K562 (cell line): Measurements from ENCODE around the gene EIF4G1. TPM values are rescaled to one million over a fixed set of nuclear protein-coding genes. Genes with fewer than 3 reads are reported as not detected.

Experiments
- ATAC-seq: fragments of 200-7000 bp; cut with Tn5 transposase; 3 replicates; pipeline ENCODE4 v1.9.1; 2020; ENCODE audit warnings: moderate library complexity
- BruUV-seq: library from RNA; stranded (reverse); fragments of 400-500 nt; replicated peaks from 2 replicates; lab custom pipeline; 2021; lab: Mats Ljungman, UMichigan
- CTCF ChIA-PET: fragments of 300-600 bp; formaldehyde crosslinking; extraction: SDS; loops from one replicate; lab custom pipeline; 2021; ENCODE audit warnings: low intra/inter-chr PET ratio; lab: Yijun Ruan, JAX
- POLR2A ChIA-PET: fragments of 300-600, 350-650 bp; sonication (Branson Sonifier 250); formaldehyde crosslinking; extraction: SDS; loops from one replicate; lab custom pipeline; 2021; ENCODE audit warnings: antibody characterized with exemption, inconsistent platforms; lab: Yijun Ruan, JAX
- DNase-seq, 4 experiments: peaks; one replicate each; pipeline versions ENCODE4 v3.0.0 to v3.0.0-alpha.2; 2011 to 2018; ENCODE audit warnings: low spot score in 3 of 4, mixed read lengths in 3 of 4; ENCODE audit errors: extremely low read depth in 1 of 4
- FAIRE-seq: peaks from 2 replicates; lab custom pipeline; 2011; peaks lifted over from hg19 to GRCh38; lab: Jason Lieb, UNC
- H2AFZ ChIP-seq: 2 replicates; pipeline ENCODE4 v1.6.0; 2011; ENCODE audit warnings: low read depth, low read length, control low read depth, inconsistent platforms
- H3K27ac ChIP-seq: fragments of 200-600 bp; 3 replicates; pipeline ENCODE4 v1.8.0; 2011; ENCODE audit warnings: low read depth, mild to moderate bottlenecking, control low read depth, inconsistent platforms, low read length, moderate library complexity, mixed read lengths; ENCODE audit errors: extremely low read depth
- H3K27me3 ChIP-seq, 2 experiments: fragments of 300-600 bp in 1 of 2; 2 replicates in 1 of 2; 3 replicates in 1 of 2; pipeline versions ENCODE4 v1.6.0 to v1.8.0; 2011; ENCODE audit warnings: inconsistent platforms in 2 of 2, low read length in 2 of 2, mild to moderate bottlenecking in 1 of 2, mixed read lengths in 1 of 2, moderate library complexity in 1 of 2; ENCODE audit not compliant: control insufficient read depth in 2 of 2, insufficient read depth in 2 of 2
- H3K36me3 ChIP-seq: fragments of 300-600 bp; 3 replicates; pipeline ENCODE4 v1.8.0; 2011; ENCODE audit warnings: mild to moderate bottlenecking, low read length, inconsistent platforms; ENCODE audit not compliant: control insufficient read depth, insufficient read depth
- H3K4me1 ChIP-seq, 2 experiments: fragments of 200-600 bp in 1 of 2; replicated peaks in 1 of 2; 2 replicates in 1 of 2; 3 replicates in 1 of 2; pipeline versions ENCODE4 v1.5.1 to v1.8.0; 2011; ENCODE audit warnings: inconsistent platforms in 2 of 2, low read length in 2 of 2, mild to moderate bottlenecking in 1 of 2, mixed read lengths in 1 of 2, moderate library complexity in 1 of 2; ENCODE audit not compliant: control insufficient read depth in 2 of 2, insufficient read depth in 2 of 2
- H3K4me2 ChIP-seq: 2 replicates; pipeline ENCODE4 v1.6.1; 2011; ENCODE audit warnings: low read length, control low read depth, inconsistent platforms, mixed read lengths; ENCODE audit not compliant: insufficient read depth
- H3K4me3 ChIP-seq: fragments of 200-600 bp; sonication (generic), shearing (Covaris generic); 2 replicates; pipeline ENCODE4 v1.5.1; 2016; ENCODE audit warnings: control low read depth, inconsistent platforms
- H3K79me2 ChIP-seq: fragments of 200-600 bp; 3 replicates; pipeline ENCODE4 v1.8.0; 2011; ENCODE audit warnings: low read length, inconsistent platforms; ENCODE audit not compliant: control insufficient read depth, insufficient read depth
- H3K9ac ChIP-seq, 2 experiments: 2 replicates each; pipeline versions ENCODE4 v1.6.0 to v1.6.1; 2011; ENCODE audit warnings: low read depth in 2 of 2, low read length in 2 of 2, control low read depth in 1 of 2, inconsistent platforms in 1 of 2, mild to moderate bottlenecking in 1 of 2, mixed read lengths in 1 of 2; ENCODE audit not compliant: insufficient read depth in 1 of 2
- H3K9me1 ChIP-seq: one replicate; pipeline ENCODE4 v1.6.0; 2011; ENCODE audit warnings: inconsistent platforms, mild to moderate bottlenecking, low read length, moderate library complexity; ENCODE audit not compliant: control insufficient read depth, insufficient read depth
- H3K9me3 ChIP-seq: replicated peaks from 2 replicates; pipeline ENCODE4 v1.5.1; 2011; ENCODE audit warnings: low read depth, low read length, inconsistent platforms; ENCODE audit not compliant: control insufficient read depth, insufficient read depth
- H4K20me1 ChIP-seq: replicated peaks from 2 replicates; pipeline ENCODE4 v1.6.1; 2011; ENCODE audit warnings: low read length, inconsistent platforms, mixed read lengths; ENCODE audit not compliant: control insufficient read depth, insufficient read depth
- ERF ChIP-seq: fragments of 450-650 bp; formaldehyde crosslinking; IDR thresholded peaks from 2 replicates; pipeline ENCODE4 v1.4.0; 2020; ENCODE audit warnings: mild to moderate bottlenecking, mixed read lengths
- FOXK2 ChIP-seq, 2 experiments: fragments of 450-650 bp; IDR thresholded peaks in 1 of 2; conservative IDR thresholded peaks in 1 of 2; 2 replicates each; pipeline ENCODE4 v1.6.1; 2016; ENCODE audit warnings: low read depth in 2 of 2, mild to moderate bottlenecking in 1 of 2
- MAX ChIP-seq: sonication (generic); formaldehyde crosslinking; IDR thresholded peaks from 2 replicates; pipeline ENCODE4 v1.9.0; 2022; ENCODE audit warnings: mild to moderate bottlenecking, missing genetic modification reagents
- MCM3 ChIP-seq: fragments of 450-650 bp; IDR thresholded peaks from 2 replicates; pipeline ENCODE4 v1.6.1; 2016
- SIRT6 ChIP-seq: IDR thresholded peaks from one replicate; pipeline ENCODE4 v1.6.1; 2012; ENCODE audit warnings: low read depth, mild to moderate bottlenecking, control low read depth, inconsistent platforms, low read length, moderate library complexity
- WGBS: fragments of 100-300 bp; shearing (Covaris generic); methylation state at CpG from one replicate; pipeline ENCODE4 v1.1.6; 2016; ENCODE audit warnings: low coverage, mixed read lengths; ENCODE audit not compliant: insufficient coverage; ENCODE audit errors: missing lambda C conversion rate; 5-methylcytosine and 5-hydroxymethylcytosine counted together
- in situ Hi-C: fragments of 300-500 bp; cut with MboI; formaldehyde crosslinking; loops from 4 replicates; pipeline ENCODE4 v1.15.0; 2018; ENCODE audit warnings: inconsistent platforms, mixed read lengths
- intact Hi-C: fragments of 100-400 bp; cut with micrococcal nuclease; formaldehyde crosslinking; loops from 2 replicates; pipeline ENCODE4 v1.14.2; 2022
- polyA plus RNA-seq, 8 experiments: library from polyadenylated mRNA; depleted of rRNA in 4 of 8; stranded (reverse) in 5 of 8; unstranded in 3 of 8; fragments of >200 nt; fragmentation: Nextera tagmentation in 2 of 8; fragmentation: Illumina TruSeq in 1 of 8; extraction: Ambion mirVana in 2 of 8; extraction: Trizol in 1 of 8; gene quantifications; 2 replicates each; pipeline versions ENCODE4 v1.2.1 to v1.2.3, GENCODE V29; 2011 to 2014; ENCODE audit warnings: inconsistent platforms in 1 of 8, missing spikeins in 1 of 8
- total RNA-seq, 7 experiments: library from RNA; depleted of rRNA in 6 of 7; stranded (reverse); fragments of >200 nt in 6 of 7; fragmentation: Illumina TruSeq in 2 of 7; extraction: Trizol in 2 of 7; gene quantifications; 2 replicates each; pipeline versions ENCODE4 v1.2.1 to v1.2.3, GENCODE V29; 2011 to 2021; ENCODE audit warnings: low replicate concordance in 1 of 7

EIF4G1 gene
- total and polyA plus RNA-seq, 9 of the 15 experiments (the other 6 are each of a cell fraction or from before 2014, with no cell fraction given), result 4.6 to 505 (median 155) TPM

GRCh38 chr3:184353546-184353941, 39.1 kb downstream of the EIF4G1 start:
- TF ChIP-seq SIRT6 (no peak), MAX (CRISPR knock-in tag) (0 out of 2 replicates have a peak, but pooled peaks have one; percentile 24), MCM3 (no peak), ERF (CRISPR knock-in tag) (no peak), FOXK2 (conservative IDR thresholded peaks at IDR 0.05 in 1 of 2, IDR thresholded peaks at IDR 0.05 in 1 of 2; ENCODE audit: low read depth in 2 of 2) (no peak)
- H3K9me3 ChIP-seq, result no peaks in the 10 kb centered on the region
- peak overlapping the region in 1 of 2 experiments; percentile 62; a peak in 2 of 4 replicates for H3K9ac ChIP-seq
- intact Hi-C loops (no loop called here), in situ Hi-C loops (no loop called here)
- peaks cover 29 to 66% of the 10 kb centered on the region in 2 experiments for H3K4me1 ChIP-seq
- POLR2A ChIA-PET, result interaction anchor here (0.9 to 1.0 kb wide), 2 partner anchors 8 to 11 kb away, joined by 5 to 6 read pairs; no protein-coding TSS in a partner anchor
- no peak overlapping the region for H2AFZ ChIP-seq
- no peak for FAIRE-seq
- no TSS peak for BruUV-seq
- no peaks in the 10 kb centered on the region for H3K27me3 ChIP-seq
- H3K4me3 ChIP-seq, result no peak overlapping the region
- DNase-seq, result no peak
- no peak overlapping the region for H3K27ac ChIP-seq
- WGBS, result 91% methylated on average over 8 of the region's 11 CpGs
- no peak overlapping the region for H3K4me2 ChIP-seq
- peaks cover 82% of the 10 kb centered on the region; the same call in 2 of the 3 replicates for H3K36me3 ChIP-seq
- ATAC-seq, result no peak
- CTCF ChIA-PET, result no interaction called here
- no peaks in the 10 kb centered on the region for H4K20me1 ChIP-seq
- H3K79me2 ChIP-seq, result no peaks in the 10 kb centered on the region
- peaks cover 5% of the 10 kb centered on the region for H3K9me1 ChIP-seq
